HG03103 (cell line): ENCODE data around the gene HERPUD1.
"Not testable (repeated sequence)": the region's sequence is repeated elsewhere in the genome, so short reads cannot be mapped to it uniquely, and the experiment has no call there.

Source experiments
- ATAC-seq: cut with Tn5 transposase; IDR thresholded peaks from one replicate; pipeline ENCODE4 v1.9.1; 2021; ENCODE audit warnings: low read depth; ENCODE audit not compliant: unreplicated experiment

HERPUD1 gene

DNA sequence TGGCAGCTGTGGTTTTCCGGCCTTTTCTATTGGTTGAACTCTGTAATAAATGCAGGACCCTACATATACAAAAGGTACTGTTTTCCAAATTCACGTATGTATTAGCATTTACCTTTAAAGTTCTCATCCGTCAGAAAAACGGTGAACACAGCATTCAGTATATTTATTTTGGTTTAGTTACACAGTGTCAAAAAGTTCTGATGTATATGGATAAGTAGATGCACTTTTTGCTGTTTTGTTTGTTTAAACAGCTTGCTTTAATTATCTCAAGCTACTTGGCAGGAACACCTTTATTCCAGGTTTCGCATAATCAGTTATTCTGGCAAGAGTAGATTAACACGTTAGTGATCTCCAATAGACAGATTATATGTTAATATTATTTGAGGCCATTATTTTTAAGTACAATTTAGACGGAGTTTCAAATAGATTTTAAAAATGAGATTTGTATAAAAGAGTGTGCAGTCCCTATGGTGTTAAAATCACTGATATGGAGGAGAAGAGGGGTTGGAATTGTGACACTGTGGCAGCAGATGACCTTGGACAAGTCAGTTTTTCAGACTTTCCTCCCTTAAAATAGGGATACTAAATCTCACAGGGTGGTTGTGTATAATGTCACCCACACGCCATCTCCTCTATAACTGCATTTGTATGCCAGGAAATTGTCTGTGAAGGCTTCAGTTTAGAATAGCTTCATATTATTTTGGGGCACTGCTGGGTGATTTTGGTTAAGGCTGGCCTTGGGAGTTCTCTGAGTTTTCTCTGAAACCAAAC is 2.1 kb downstream of the HERPUD1 start:
- ATAC-seq, result no peak

GRCh38 chr16:56934599-56935145 is 2.7 kb downstream of the HERPUD1 start:
- not testable (repeated sequence) for ATAC-seq

DNA sequence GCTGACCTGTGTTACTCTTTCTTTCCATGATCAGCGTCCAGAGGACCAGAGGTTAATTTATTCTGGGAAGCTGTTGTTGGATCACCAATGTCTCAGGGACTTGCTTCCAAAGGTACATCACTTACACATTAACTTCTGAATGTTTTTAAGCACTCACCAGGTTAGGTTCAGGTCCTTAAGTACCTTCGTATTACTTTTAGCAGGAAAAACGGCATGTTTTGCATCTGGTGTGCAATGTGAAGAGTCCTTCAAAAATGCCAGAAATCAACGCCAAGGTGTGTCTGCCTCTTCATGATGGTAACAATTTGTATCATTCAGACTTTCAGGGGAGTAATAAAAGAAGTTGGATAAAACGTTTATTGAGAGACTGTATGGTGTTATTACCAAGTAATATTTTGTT is 3.3 kb downstream of the HERPUD1 start:
- ATAC-seq, result no peak

DNA sequence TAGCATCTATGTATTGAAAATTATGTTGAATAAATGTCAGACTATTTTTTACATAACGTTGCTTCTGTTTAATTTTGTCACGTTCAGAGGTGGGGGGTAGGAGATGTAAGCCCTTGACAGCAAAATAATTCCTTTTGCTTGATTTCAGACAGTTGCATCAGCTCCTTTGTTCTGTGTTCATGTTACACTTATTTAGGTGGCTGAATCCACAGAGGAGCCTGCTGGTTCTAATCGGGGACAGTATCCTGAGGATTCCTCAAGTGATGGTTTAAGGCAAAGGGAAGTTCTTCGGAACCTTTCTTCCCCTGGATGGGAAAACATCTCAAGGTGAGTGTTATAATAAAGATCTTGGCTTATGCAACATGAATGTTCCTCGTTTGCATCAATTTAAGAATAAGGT is 4.5 kb downstream of the HERPUD1 start:
- no peak for ATAC-seq

DNA sequence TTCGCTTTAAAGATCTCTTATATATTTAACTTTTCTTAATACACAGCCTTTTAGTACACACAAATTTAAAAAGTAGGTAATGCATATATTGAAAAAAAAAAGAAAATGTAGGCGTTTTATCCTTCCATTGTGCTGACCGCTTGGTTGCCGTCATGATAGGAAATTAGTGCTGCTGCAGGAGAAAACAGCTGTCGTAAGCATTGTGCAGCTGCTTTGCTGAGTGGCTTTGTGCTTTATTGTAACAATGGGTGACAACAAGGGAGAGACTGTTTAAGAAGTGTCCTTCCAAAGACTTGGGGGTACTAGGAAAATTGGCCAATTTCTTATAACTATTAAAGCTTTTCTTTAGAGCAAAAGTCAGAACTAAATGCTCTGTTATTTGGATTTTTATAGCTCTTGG is 5.0 kb downstream of the HERPUD1 start:
- no peak for ATAC-seq

DNA sequence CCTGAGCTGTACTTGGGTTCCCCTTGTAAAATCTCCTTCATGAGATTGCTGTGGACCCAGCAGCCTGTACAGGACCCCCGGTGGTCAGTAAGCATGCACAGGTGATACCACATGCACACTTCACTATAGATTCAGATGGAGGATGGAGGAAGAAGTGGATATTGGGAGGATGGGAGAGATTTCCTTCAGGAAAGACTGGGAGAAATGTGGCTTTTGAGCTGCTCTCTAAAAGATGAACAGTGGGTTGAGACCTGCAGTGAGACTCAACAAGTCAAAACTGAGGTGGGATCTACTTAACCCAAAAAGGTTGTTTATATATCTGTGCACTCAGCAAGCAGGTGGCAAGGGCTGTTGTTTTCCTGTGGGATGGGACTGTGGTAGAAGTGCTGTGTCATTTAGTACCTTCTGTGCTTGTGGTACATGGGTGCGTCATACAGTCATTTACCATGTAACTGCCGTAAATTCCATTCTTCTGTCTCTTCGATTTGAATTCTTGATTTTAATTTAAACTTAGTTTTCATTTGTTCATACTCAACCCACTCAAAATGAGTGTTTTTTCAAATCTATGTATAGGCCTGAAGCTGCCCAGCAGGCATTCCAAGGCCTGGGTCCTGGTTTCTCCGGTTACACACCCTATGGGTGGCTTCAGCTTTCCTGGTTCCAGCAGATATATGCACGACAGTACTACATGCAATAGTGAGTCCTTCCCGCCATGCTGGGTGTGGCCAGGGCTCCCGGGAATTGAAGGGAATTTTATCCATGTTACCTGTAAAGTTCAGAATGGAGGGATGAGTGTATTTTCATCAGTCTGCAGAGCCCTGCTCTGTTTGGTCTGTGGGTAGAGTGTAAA is 6.9 kb downstream of the HERPUD1 start:
- no peak for ATAC-seq

- ATAC-seq, result no peak
Measured at GRCh38 chr16:56939801-56940200, 7.9 kb downstream of the HERPUD1 start.

GRCh38 chr16:56941092-56941491 is 9.2 kb downstream of the HERPUD1 start:
- no peak for ATAC-seq

- ATAC-seq, result no peak
Measured at GRCh38 chr16:56941856-56942331, 10.0 kb downstream of the HERPUD1 start.

- no peak for ATAC-seq
Measured at GRCh38 chr16:56943761-56944375, 11.9 kb downstream of the HERPUD1 start.

DNA sequence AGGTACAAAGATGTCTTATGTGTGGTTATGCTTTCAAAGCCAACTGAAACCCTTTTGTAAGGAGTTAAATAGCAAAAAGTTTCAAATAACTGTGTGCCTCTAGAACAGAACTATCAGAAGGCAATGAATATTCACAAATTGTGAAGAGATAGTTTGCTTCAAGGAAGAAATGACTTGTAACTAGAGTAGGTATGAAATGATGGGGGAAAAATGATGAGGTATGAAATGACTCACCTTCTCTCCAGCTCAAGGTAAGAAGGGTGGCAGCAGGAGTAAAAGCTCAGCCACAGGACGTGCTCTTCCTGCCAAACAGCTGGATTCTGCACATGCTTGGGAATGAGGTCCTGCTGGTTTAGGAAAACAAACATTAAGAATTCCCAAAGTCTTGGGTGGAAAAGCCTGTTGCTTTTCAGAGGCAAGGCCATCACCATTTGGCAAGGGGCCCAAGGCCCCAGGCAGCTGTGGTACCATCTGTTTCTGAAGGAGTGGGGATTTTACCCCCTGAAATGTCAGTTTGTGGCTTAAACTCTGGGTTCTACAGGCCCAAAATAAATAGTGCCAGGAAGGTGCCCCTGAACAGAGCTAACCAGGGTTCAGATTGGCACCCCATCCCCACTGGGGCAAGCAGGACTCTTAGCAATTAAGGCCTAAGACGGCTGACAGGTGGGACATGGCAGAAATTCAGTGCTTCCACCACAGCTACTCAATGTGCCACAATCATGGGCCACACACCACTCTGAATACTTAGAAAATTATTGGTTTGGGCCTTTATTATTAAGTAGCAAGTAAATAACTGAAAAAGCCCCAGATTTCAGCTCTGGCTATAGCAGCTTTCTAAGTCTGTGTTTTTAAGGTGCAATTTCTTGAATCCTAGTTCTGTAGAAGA is 13.3 kb downstream of the HERPUD1 start:
- ATAC-seq, result no peak

DNA sequence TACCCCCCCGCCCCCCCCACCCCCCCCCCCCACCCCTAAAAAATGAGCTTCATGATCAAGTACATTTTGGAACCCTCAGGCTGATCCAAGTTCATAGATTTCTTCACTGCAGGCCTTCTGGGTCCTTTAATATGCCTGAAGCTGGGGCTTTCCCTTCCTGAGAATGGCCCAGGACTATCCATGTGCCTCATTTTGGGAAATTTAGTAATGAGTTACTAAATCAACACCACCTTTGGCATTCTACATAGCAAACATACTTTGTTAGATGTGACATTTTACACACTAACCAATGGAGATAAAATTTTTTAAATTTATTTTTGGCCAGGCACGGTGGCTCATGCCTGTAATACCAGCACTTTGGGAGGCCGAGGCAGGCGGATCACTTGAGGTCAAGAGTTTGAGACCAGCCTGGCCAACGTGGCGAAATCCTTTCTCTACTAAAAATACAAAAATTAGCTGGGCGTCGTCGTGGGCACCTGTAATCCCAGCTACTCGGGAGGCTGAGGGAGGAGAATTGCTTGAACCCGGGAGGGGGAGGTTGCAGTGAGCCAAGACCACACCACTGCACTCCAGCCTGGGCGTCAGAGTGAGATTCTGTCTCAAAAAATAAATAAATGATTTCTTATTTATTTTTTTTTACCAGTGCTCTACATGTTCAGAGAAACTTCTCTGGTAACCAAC is 14.0 kb downstream of the HERPUD1 start:
- ATAC-seq, result no peak

GRCh38 chr16:56946767-56947603 is 15.0 kb downstream of the HERPUD1 start:
- no peak for ATAC-seq

- ATAC-seq, result no peak
Measured at GRCh38 chr16:56947604-56947995, 15.7 kb downstream of the HERPUD1 start.

GRCh38 chr16:56948234-56948633 is 16.3 kb downstream of the HERPUD1 start:
- no peak for ATAC-seq

GRCh38 chr16:56950051-56950450 is 18.1 kb downstream of the HERPUD1 start:
- no peak for ATAC-seq

DNA sequence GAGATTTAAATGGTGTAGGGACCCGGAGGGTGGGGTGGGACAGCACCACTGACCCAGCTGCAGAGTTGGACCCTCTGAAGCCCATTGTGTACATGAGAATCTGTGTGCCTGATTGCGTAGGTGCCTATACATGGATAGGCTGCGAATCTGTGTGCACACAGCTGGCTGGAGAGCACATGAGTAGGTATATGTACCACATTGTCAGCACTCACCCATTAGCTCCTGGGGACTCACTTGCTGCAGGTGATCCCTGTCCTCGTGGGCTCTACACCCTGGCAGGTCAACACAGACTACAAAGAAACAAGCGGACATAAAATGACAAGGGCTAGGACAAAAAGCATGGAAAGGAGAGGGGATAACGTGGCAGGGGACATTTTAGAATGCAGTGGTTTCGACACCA is 18.5 kb downstream of the HERPUD1 start:
- no peak for ATAC-seq

GRCh38 chr16:56950881-56951771 is 19.2 kb downstream of the HERPUD1 start:
- ATAC-seq, result peak; percentile 62
